HG02840 (cell line): ENCODE results near the gene MRPL16.
"Not testable (repeated sequence)": the region's sequence is repeated elsewhere in the genome, so short reads cannot be mapped to it uniquely, and the experiment has no call there.

Source experiments
- ATAC-seq: cut with Tn5 transposase; IDR thresholded peaks from one replicate; pipeline ENCODE4 v1.9.1; 2021; ENCODE audit warnings: mild to moderate bottlenecking, moderate library complexity, moderate number of reproducible peaks; ENCODE audit not compliant: unreplicated experiment, low FRiP score

The MRPL16 gene

DNA sequence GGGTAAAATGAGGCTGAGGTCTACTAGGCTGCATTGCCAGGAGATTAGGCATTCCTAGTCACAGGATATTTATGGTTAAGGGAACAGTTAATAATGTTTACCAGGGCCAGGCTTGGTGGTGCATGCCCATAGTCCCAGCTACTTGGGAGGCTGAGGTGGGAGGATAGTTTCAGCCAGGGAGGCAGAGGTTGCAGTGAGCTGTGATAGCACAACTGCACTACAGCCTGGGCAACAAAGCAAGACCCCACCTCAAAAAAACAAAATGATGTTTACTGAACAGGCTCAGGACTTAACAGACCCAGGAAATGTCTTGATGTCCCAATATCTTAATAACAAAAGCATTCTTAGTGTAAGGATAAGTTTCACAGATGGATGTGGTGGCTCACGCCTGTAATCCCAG, 2.8 kb upstream of the MRPL16 start:
- no peak for ATAC-seq

DNA sequence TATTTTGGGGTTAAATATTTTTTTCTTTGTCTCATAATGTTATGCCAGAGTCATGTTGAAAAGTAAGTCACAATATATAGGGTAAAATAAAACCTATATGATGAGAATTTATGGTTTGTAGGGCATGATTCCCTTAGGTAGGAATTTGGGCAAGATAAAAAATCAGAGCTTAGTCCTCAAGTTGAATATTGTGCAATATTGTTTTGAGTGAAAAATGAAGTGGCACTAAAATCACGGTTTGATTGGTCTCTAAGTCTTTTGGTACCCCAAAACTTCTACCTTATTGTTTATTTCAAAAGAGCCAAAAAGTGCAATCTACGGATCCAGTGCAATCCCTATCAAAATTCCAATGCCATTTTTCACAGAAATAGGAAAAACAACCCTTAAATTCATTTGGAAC, 1.6 kb upstream of the MRPL16 start:
- ATAC-seq, result no peak

- ATAC-seq, result no peak
Measured at GRCh38 chr11:59810911-59811259, 307 bp upstream of the MRPL16 start.

GRCh38 chr11:59807047-59807610, 3.4 kb downstream of the MRPL16 start:
- ATAC-seq, result no peak

DNA sequence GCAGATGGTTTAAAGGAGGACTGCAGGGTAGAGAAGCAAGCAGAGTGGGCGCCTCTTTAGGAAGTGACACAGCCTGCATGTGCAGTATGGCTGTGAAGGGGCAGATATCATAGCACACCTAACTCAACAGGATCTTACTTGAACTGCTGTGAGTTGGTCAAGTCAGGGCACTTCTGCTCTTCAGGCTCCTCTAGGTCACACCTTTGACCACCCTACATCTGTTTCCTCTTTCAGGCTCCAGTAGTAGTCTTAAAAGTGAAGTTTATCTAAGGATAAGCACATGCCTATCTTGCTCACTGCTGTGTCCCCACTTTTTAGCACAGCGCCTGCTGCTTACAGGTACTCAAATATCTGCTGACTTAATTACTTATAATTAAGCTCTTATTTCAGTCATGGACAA, 6.5 kb downstream of the MRPL16 start:
- no peak for ATAC-seq

DNA sequence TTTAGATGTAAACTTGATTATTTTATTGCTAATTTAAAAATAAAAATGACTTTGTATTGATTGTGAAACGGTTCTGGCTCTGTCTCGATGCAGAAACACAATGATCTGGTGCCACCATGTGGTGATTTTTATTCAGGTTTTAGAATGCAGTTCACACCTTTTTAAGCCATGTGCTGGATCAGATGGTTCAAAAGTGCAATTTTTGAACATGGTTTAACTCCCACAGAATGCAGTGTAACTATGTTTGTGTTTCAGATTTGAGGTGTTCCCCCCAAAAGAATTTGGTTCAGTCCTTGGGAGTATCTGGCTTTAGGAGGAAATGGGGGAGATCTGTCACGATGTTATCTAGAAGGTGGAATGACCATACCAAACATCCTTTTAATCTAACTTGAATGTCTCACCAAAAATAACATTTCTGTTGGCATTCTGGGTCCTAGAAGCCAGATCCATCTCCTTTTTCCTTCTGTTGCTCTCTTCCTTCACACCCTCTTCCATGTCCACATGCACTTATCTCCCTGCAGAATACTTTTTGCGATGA, 7.9 kb downstream of the MRPL16 start:
- ATAC-seq, result peak; percentile 55

DNA sequence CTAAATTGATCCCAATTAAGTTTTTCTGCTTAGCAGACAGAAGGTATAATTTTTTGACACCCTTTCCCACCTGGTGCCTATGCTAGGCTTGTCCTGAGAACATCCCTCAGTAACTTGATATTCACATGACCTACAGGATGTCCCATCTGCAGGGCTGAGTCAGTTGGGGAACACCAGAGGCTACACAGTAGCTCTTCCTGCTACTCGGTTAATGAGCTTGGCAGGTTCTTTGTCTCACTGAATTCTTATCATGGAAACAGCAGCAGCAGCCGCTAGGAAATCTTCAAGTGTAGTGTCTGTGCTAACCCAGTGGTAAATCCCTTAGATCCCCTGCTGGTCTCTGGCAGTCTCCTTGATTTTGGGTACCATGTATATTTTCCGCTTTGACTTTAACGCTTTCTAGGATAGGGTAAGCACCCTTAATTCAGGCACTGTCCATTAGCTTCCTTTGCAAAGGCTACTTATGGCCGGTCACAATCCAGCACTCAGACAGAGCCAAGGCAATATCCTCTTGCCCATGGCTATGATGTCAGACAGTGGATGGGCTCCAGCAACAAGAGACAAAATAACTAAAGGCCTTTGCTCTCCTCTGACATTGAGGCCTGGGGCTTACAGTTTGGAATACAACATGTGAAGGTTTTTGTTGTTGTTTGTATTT, 8.5 kb downstream of the MRPL16 start:
- ATAC-seq, result no peak

DNA sequence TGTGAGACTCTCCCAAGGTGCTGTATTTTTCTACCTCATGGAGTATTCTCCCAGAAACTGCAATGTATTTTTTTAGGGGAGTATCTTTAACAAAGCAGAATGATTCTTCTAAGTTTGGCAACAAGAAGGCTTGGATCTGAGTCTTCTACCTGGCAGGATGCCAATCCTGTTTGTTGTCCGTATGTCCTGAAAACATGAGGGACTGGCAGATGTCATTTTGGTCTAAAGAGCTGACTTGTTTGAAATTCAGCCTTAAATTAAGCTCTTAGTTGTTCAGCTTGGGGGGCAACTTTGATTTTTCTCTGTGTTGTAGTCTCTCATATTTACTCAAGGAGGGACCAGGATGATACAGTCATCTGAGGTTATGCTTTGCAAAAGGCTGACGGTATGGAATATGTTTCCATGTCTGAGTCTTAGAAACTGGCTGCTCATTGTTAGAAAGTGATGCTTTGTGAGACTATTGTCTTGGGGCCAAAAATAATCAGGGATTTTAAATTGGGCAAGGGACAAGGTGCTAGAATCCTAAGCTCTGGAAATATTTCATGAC, 9.3 kb downstream of the MRPL16 start:
- ATAC-seq, result no peak

DNA sequence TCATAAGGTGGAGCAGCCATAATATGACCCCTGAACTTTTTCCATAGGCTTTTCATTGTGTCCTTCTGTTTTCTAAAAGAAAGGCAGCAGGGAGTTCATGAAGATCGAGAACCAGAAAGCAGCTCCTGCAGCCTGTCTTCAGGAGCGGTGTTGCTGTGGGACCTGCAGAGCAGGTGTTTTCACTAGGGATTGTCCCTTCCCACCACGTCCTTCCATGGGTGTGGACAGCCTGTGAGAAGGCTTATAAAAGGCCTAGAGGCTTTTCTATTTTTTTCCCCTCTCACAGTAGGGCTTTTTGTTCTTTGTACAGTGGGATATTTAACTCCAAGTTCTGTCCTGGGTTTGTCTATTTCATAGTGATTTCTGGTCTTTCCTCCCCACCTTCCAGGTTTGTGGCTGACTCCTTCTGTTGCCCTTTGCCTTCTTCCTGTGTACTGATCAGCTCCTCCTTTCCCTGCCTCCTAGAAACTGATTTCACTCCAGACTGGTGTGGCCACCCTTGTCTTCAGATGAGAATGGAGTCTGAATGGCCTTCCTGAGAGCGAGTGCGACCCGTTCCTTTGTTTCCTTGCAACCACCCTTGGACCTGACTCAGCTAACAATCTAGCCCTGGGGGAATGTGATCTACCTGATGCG, 10.1 kb downstream of the MRPL16 start:
- ATAC-seq, result no peak

- no peak for ATAC-seq
Measured at GRCh38 chr11:59794417-59794816, 16.2 kb downstream of the MRPL16 start.

DNA sequence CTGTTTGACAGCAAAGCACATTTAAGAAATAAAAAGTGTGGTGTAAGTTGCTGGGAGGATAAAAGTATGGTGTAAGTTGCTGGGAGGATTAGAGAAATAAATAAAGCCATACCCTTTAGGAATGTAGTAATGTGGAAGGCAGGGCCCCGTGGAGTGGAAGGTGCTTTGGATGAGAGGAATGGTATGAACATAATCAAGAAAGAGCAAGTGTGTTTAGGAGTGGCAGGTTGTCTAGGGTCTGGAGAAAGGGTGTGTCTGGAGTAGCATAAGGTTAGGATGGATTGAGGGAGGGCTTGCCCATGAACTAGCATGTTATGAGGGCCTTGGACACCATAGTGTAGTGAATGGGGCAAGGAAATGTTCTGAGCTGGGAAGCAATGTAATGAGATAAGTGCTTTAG, 18.1 kb downstream of the MRPL16 start:
- ATAC-seq, result no peak

- ATAC-seq, result no peak
Measured at GRCh38 chr11:59791639-59792038, 18.9 kb downstream of the MRPL16 start.

DNA sequence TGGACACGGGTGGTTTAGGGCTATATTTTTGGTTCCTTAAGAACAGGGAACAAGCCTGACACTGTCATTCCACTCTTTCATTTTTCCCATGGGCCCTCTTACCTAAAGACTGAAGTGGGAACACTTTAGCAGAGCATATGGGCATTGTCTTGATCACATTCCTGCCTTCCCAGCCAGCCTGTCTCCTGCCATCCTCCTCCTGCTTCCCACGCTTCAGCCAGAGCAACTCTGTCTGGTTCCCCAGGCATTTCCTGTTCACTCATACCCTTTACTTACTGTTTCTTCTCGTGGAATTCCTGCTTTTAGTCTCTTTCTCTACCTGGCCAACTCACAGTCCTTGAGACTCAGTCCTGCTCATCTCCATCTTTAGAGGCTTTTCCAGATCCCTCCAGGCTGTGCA, 22.8 kb downstream of the MRPL16 start:
- ATAC-seq, result no peak

DNA sequence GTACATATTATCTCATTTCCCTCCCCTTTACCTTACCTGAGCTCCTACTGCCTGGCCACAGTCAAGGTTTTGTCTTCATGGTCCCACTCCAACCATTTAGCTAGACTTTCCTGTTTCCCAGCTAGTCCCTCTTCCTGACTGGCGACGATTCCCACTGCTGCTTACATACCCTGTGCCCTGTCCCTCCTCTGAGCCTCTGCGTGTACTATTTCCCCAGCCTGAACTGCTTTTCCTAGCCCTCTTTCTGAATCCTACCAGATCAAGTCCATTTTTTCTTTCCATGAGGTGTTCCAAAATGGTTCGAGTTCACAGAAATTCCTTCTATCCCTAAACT, 23.4 kb downstream of the MRPL16 start:
- ATAC-seq, result no peak

GRCh38 chr11:59785818-59786217, 24.8 kb downstream of the MRPL16 start:
- ATAC-seq, result no peak

DNA sequence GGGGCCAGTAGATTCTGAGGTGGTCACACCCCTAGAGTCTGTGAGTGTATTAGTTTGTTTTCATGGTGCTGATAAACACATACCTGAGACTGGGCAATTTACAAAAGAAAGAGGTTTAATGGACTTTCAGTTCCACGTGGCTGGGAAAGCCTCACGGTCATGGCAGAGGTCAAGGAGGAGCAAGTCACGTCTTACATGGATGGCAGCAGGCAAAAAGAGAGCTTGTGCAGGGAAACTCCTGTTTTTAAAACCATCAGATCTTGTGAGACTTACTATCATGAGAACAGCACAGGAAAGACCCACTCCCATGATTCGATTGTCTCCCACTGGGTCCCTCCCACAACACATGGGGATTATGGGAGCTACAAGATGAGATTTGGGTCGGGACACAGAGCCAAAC, 26.1 kb downstream of the MRPL16 start:
- not testable (repeated sequence) for ATAC-seq

GRCh38 chr11:59783632-59784090, 26.9 kb downstream of the MRPL16 start:
- no peak for ATAC-seq

DNA sequence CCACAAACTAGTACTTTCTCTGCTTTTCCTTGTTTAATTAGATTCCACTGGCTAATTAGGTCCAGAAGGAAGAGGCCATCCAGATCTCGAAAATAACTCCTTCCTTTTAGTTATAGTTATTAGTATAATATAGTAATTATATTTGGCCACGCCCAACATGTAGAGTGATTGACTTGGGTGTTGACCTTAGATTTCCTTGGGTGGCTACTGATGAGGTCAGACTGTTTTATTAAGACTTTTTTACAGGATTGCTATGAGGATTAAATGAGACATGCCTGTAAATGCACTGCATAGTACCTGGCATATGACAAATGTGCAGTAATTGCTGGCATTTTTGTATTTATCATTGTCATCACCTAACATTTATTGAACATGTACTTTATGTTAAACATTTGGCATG, 28.5 kb downstream of the MRPL16 start:
- ATAC-seq, result no peak

DNA sequence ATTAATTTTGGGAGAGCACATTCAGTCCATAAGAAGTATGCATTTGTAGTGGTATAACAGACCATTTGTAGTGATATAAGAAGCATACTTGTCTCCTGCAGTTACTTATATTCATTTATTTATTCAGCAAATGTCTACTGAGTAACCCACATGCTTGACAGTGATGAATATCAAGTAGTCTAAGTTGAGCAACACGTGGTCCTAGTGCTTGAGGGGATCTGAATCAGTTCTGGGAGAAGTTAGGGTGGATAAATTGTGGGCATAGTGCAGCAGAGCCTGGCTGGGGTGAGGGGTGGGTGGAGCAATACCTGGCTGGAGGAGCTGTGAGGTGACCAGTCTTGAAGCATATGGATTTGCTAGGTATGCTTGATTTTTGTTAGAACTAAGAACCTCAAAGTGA, 31.1 kb downstream of the MRPL16 start:
- no peak for ATAC-seq

GRCh38 chr11:59778122-59778521, 32.5 kb downstream of the MRPL16 start:
- no peak for ATAC-seq

DNA sequence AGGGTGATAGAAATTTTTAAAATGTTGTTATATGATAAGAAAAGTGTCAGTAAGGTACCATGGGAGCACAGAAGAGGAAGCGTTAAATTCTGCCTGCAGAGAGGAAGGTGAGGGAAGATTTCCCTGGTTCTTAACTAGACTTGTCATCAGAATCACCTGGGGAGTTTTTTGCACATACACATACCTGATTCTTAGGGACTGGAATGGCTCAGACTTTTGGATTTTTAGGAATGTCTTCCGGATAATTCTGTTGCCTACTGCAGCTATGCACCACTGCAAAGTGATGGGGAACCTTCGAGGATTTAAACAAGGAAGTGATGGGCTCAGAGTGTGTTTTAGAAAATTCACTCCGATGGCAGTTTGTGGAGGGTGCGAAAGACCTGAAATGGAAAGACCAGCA, 33.5 kb downstream of the MRPL16 start:
- ATAC-seq, result no peak
